Transverse colon (tissue), 4 donors: Measurements from ENCODE around the gene GABRQ. TPM values are rescaled to one million over a fixed set of nuclear protein-coding genes. Genes with fewer than 3 reads are reported as not detected.

ENCODE experiments used
- DNase-seq: peaks from one replicate; pipeline ENCODE4 v3.0.0-alpha.2; 2019
- H3K27ac ChIP-seq, 4 donors: fragments of 200-600 bp; sonication (generic); 2 replicates each; pipeline ENCODE4 v1.5.1; 2016 to 2018; ENCODE audit warnings: inconsistent platforms in 4 of 4
- H3K27me3 ChIP-seq: fragments of 200-600 bp; sonication (generic); 2 replicates; pipeline ENCODE4 v1.5.1; 2017; ENCODE audit warnings: inconsistent platforms
- H3K36me3 ChIP-seq, 4 donors: fragments of 200-600 bp; sonication (generic); 2 replicates each; pipeline ENCODE4 v1.5.1; 2017 to 2019; ENCODE audit warnings: inconsistent platforms in 4 of 4
- H3K4me1 ChIP-seq, 4 donors: fragments of 200-600 bp; sonication (generic); 2 replicates each; pipeline ENCODE4 v1.5.1; 2017 to 2020; ENCODE audit warnings: inconsistent platforms in 4 of 4
- H3K4me3 ChIP-seq, 4 donors: fragments of 200-600 bp; sonication (generic); 1 replicate in 1 of 4; 2 replicates in 3 of 4; pipeline versions ENCODE4 v1.5.1 to v1.6.1; 2017 to 2019; ENCODE audit warnings: inconsistent platforms in 4 of 4
- H3K9me3 ChIP-seq, 2 donors: fragments of 200-600 bp; sonication (generic); 2 replicates each; pipeline ENCODE4 v1.5.1; 2017 to 2019; ENCODE audit warnings: inconsistent platforms in 2 of 2
- EP300 ChIP-seq: sonication (generic); formaldehyde crosslinking; IDR thresholded peaks from one replicate; pipeline ENCODE4 v1.6.1; 2017; ENCODE audit warnings: antibody characterized with exemption, low read depth
- POLR2A ChIP-seq: fragments of 450-650 bp; IDR thresholded peaks from one replicate; pipeline ENCODE4 v1.6.1; 2016; ENCODE audit warnings: antibody characterized with exemption, mild to moderate bottlenecking, moderate library complexity
- POLR2AphosphoS5 ChIP-seq, 3 donors: sonication (generic); formaldehyde crosslinking; IDR thresholded peaks; one replicate each; pipeline ENCODE4 v1.6.1; 2016; ENCODE audit warnings: antibody characterized with exemption in 3 of 3
- WGBS, 2 donors: methylation state at CpG; one replicate each; pipeline ENCODE4 v1.1.5; 2018; ENCODE audit warnings: low coverage in 1 of 2; 5-methylcytosine and 5-hydroxymethylcytosine counted together
- in situ Hi-C, 4 donors: fragments of 200-750 bp; cut with MboI; loops; one replicate each; pipeline versions ENCODE4 v1.15.0 to v1.15.1; 2017; ENCODE audit warnings: low sequenced_read_pairs in 3 of 4, low pct_ligation_motif_present in 1 of 4, low pct_unique_long_range_greater_than_20kb in 1 of 4
- intact Hi-C: fragments of 100-400 bp; cut with DNase I; formaldehyde crosslinking; loops from one replicate; pipeline ENCODE4 v1.15.1; 2023; ENCODE audit warnings: low total_unique reads
- total RNA-seq, 4 donors: library from RNA; depleted of rRNA; stranded (reverse); fragments of >200 nt; gene quantifications; one replicate each; pipeline ENCODE4 v1.1.0, GENCODE V29; 2016
- TF ChIP-seq, protein P1 (sequence below), 5 experiments: fragments of 200-600 bp in 3 of 5; fragments of 450-650 bp in 2 of 5; sonication (generic) in 3 of 5; IDR thresholded peaks; 1 replicate in 2 of 5; 2 replicates in 3 of 5; pipeline ENCODE4 v1.5.1; 2016 to 2017; ENCODE audit warnings: antibody characterized with exemption in 5 of 5, inconsistent platforms in 3 of 5, mild to moderate bottlenecking in 2 of 5, moderate library complexity in 1 of 5

The GABRQ gene
- total RNA-seq, 4 donors from 2014 or later: not detected

DNA sequence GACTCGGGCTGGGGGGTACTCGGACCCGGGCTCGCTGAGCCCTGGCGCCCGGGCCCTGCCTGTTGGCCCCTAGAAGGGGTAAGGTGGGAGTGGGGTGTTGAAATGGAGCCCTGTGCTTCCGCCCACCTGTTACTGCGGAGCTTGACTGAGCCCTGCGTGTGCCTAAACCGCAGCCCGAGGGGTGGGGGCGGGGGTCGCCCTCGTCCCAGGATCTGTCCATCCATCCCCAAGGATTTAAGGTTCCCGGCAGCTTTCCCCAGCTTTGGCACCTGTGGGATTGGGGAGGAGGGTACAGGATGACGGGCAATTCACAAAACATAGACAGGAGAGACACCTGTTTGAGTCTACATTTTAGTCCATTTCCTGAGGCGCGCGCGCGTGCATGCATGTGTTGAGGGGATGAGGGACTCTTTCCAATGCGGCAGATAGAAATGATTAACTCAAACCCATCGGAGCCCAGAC lies 779 bp downstream of the GABRQ start:
- Histone ChIP-seq H3K9me3 (no peaks in the 10 kb centered on the region), H3K4me3 (no peak overlapping the region), H3K4me1 (no peaks in the 10 kb centered on the region), H3K27ac (no peak overlapping the region), H3K36me3 (no peaks in the 10 kb centered on the region), H3K27me3 (peaks cover 22% of the 10 kb centered on the region)
- intact Hi-C loops: no loop called here
- in situ Hi-C loops: loop anchor here (10.0 to 25.0 kb wide), 3 partner anchors 876 to 901 kb away; partner anchors contain the start of gene CNGA2 (in 2 of the 4)
- 46% methylated on average over 23 of the region's 23 CpGs; no CpG with 5 or more reads in 1 of the 2 donors for WGBS, 2 donors
- no peak for DNase-seq
- TF ChIP-seq, protein P1, sequence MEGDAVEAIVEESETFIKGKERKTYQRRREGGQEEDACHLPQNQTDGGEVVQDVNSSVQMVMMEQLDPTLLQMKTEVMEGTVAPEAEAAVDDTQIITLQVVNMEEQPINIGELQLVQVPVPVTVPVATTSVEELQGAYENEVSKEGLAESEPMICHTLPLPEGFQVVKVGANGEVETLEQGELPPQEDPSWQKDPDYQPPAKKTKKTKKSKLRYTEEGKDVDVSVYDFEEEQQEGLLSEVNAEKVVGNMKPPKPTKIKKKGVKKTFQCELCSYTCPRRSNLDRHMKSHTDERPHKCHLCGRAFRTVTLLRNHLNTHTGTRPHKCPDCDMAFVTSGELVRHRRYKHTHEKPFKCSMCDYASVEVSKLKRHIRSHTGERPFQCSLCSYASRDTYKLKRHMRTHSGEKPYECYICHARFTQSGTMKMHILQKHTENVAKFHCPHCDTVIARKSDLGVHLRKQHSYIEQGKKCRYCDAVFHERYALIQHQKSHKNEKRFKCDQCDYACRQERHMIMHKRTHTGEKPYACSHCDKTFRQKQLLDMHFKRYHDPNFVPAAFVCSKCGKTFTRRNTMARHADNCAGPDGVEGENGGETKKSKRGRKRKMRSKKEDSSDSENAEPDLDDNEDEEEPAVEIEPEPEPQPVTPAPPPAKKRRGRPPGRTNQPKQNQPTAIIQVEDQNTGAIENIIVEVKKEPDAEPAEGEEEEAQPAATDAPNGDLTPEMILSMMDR (IDR thresholded peaks at IDR 0.05): no peak
- TF ChIP-seq POLR2AphosphoS5 (IDR thresholded peaks at IDR 0.05): no peak
- no peak for TF ChIP-seq EP300
- TF ChIP-seq POLR2A: no peak

DNA sequence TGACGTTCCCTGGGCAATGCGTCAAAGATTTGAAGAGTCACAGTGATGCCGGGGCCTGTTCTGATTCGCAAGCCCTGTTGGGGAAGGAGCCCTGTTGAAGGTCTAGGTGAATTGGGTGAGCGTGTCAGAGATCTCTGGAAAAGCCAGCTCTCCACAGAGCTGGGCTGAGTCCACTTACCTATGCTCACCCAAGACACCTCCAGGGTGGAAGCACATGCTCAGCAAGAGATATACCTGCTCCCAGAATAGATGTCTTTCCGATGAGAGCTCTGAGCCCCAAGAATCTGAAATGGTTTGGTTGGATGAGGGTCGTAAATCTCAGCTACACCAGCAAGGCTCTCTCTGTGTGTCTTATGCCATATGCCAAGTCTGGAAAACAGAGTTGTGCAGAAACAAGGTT lies 1.7 kb downstream of the GABRQ start:
- intact Hi-C loops (no loop called here), in situ Hi-C loops (loop anchor here (10.0 to 25.0 kb wide), 3 partner anchors 877 to 902 kb away; partner anchors contain the start of gene CNGA2 (in 2 of the 4))
- WGBS, 2 donors: 79% methylated on average over 7 of the region's 7 CpGs; no CpG with 5 or more reads in 1 of the 2 donors
- no peak overlapping the region for H3K27ac ChIP-seq
- H3K4me1 ChIP-seq: no peaks in the 10 kb centered on the region
- peaks cover 22% of the 10 kb centered on the region for H3K27me3 ChIP-seq
- TF ChIP-seq POLR2A (no peak), POLR2AphosphoS5 (IDR thresholded peaks at IDR 0.05) (no peak), EP300 (no peak)
- TF ChIP-seq, protein P1 (IDR thresholded peaks at IDR 0.05): no peak
- H3K4me3 ChIP-seq: no peak overlapping the region
- no peak for DNase-seq
- H3K36me3 ChIP-seq: no peaks in the 10 kb centered on the region
- H3K9me3 ChIP-seq: no peaks in the 10 kb centered on the region

DNA sequence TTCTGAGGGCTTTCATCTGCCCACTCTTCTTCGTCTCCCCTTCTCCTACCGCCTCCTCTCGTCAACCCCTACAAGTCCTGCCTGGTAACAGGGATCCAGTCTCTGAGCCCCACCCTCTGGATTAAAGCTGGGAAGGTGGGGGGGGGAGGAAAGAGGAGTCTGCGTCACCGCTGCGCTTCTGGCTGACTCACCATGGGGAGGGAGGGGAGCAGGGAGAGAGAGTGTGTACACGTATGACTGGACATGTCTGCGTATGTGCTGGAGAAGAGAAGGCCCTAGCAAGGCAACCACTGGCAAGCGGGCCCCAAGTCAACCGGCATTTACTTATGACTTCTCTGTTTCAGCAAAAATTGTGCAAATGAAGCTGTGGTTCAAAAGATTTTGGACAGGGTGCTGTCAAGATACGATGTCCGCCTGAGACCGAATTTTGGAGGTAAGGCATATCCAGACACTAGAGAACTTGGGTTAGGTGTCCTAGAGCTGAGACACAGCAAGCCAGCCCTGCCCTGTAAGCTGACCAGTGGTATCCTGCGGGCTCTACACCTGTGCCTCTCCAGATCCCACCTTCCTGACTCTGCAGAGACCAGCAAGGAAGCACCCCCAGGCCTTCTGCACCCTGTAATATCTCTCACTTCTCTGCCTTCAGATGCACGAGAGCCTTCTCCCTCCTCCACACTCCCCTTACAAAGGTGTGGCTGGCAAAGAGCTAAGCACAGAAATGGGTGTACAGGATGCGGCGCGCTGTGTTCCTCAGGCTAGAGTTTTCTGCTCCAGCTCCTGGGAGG lies 2.5 kb downstream of the GABRQ start:
- Histone ChIP-seq H3K4me1 (no peaks in the 10 kb centered on the region), H3K9me3 (no peaks in the 10 kb centered on the region), H3K27ac (no peak overlapping the region), H3K27me3 (peaks cover 22% of the 10 kb centered on the region), H3K4me3 (no peak overlapping the region), H3K36me3 (no peaks in the 10 kb centered on the region)
- 83% methylated on average over 18 of the region's 18 CpGs; no CpG with 5 or more reads in 1 of the 2 donors for WGBS, 2 donors
- no peak for DNase-seq
- intact Hi-C loops (no loop called here), in situ Hi-C loops (loop anchor here in 3 of 4 donors (25.0 kb wide), 2 partner anchors 878 to 903 kb away; partner anchors contain the start of gene CNGA2 (in 2 of the 3))
- no peak for TF ChIP-seq EP300

DNA sequence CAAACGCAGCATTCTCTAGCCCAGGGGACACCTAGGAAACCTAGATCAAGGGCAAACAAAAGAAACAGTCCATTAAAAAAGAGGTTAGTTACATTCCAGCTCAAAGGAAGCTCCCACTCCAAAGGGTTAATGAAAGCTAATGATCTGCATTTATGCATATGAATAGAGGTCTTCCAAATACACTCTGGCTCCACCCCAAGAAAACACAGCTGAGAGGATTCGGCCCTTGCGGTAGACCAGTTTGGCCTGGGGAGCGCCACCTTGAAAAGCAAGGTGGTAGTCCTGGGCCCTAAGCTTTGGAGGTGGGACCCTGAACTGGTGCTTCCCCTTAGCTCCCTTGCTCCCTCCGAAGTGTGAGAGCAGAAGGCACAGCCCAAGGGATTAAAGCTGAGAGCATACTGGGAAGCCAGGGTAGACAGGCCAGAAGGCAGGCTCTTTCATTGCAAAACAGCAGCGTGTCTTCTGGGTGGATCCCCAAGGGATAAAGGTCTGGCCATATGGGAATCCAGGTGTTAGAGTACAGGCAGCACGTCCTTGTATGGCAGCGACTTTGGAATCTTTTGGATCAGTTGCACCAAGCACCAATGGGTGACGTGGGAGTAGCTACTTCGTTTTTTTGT lies 3.7 kb downstream of the GABRQ start:
- TF ChIP-seq, protein P1 (IDR thresholded peaks at IDR 0.05): no peak
- TF ChIP-seq EP300 (no peak), POLR2AphosphoS5 (IDR thresholded peaks at IDR 0.05) (no peak), POLR2A (no peak)
- Histone ChIP-seq H3K4me3 (no peak overlapping the region), H3K27ac (no peak overlapping the region), H3K36me3 (no peaks in the 10 kb centered on the region), H3K27me3 (peaks cover 22% of the 10 kb centered on the region), H3K9me3 (no peaks in the 10 kb centered on the region), H3K4me1 (no peaks in the 10 kb centered on the region)
- DNase-seq: no peak
- in situ Hi-C loops (loop anchor here in 3 of 4 donors (25.0 kb wide), 2 partner anchors 879 to 904 kb away; partner anchors contain the start of gene CNGA2 (in 2 of the 3)), intact Hi-C loops (no loop called here)
- WGBS, 2 donors: 75% methylated on average over 10 of the region's 10 CpGs; no CpG with 5 or more reads in 1 of the 2 donors
